ENCODE results near the gene SEMA3D.

Gene SEMA3D

DNA sequence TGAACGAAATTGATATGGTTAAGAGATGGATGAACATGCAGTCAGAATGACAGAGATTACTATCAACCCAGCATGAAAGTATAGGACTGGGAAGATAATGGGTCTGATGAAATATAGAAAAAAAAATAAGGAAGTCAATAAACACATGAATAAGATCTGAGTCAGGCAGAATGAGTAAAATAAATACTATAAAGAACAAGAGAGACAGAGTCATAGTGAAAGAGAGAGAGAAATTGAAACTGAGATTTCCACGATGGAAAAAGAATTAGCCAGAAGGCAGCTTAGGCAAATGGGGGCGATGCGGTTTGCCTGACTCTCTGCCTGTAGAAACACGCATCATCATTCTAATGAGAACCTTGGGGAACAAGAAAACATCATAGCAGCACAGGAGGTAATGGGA, 26.6 kb downstream of the SEMA3D start:
- Histone ChIP-seq H3K36me3 (ENCODE audit: control insufficient read depth, insufficient read depth, low read length) (no peaks in the 10 kb centered on the region), H3K27ac (ENCODE audit: low read depth, low read length) (no peak overlapping the region), H3K9ac (ENCODE audit: low read depth, low read length) (no peak overlapping the region), H3K27me3 (ENCODE audit: control insufficient read depth, insufficient read depth, low read length) (no peaks in the 10 kb centered on the region), H3K4me1 (ENCODE audit: control insufficient read depth, insufficient read depth, low read length) (peaks cover 8% of the 10 kb centered on the region), H3K9me3 (ENCODE audit: control insufficient read depth, insufficient read depth, low read length) (no peaks in the 10 kb centered on the region), H3K4me3 (ENCODE audit: low read depth, low read length) (no peak overlapping the region)

DNA sequence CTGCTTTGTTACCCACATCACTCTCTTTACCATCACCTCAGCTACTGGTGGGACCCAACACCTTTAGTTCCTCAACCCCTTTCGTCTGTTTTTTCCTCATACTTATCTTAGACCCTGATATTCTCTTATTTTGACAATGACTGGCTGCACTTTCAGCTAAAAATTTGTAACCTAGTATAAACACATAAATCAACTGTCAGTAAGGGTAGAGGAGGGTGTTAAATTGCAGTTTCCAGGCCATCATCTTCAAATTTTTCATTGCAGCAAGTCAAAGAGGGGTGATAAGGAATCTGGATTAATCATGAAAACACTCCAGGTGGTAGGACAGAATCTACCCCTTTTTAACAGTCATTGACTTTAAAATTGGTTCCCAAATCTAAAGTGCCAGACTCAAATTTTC, 27.9 kb downstream of the SEMA3D start:
- Histone ChIP-seq H3K36me3 (ENCODE audit: control insufficient read depth, insufficient read depth, low read length) (no peaks in the 10 kb centered on the region), H3K27me3 (ENCODE audit: control insufficient read depth, insufficient read depth, low read length) (no peaks in the 10 kb centered on the region), H3K27ac (ENCODE audit: low read depth, low read length) (no peak overlapping the region), H3K4me1 (ENCODE audit: control insufficient read depth, insufficient read depth, low read length) (peaks cover 8% of the 10 kb centered on the region), H3K4me3 (ENCODE audit: low read depth, low read length) (no peak overlapping the region), H3K9ac (ENCODE audit: low read depth, low read length) (no peak overlapping the region), H3K9me3 (ENCODE audit: control insufficient read depth, insufficient read depth, low read length) (no peaks in the 10 kb centered on the region)

GRCh38 chr7:85156661-85157208, 30.1 kb downstream of the SEMA3D start:
- Histone ChIP-seq H3K27ac (ENCODE audit: low read depth, low read length) (no peak overlapping the region), H3K9me3 (ENCODE audit: control insufficient read depth, insufficient read depth, low read length) (no peaks in the 10 kb centered on the region), H3K27me3 (ENCODE audit: control insufficient read depth, insufficient read depth, low read length) (no peaks in the 10 kb centered on the region), H3K4me1 (ENCODE audit: control insufficient read depth, insufficient read depth, low read length) (peaks cover 8% of the 10 kb centered on the region), H3K4me3 (ENCODE audit: low read depth, low read length) (no peak overlapping the region), H3K9ac (ENCODE audit: low read depth, low read length) (no peak overlapping the region), H3K36me3 (ENCODE audit: control insufficient read depth, insufficient read depth, low read length) (no peaks in the 10 kb centered on the region)

GRCh38 chr7:85154282-85154937, 32.4 kb downstream of the SEMA3D start:
- H3K27me3 ChIP-seq (ENCODE audit: control insufficient read depth, insufficient read depth, low read length), result no peaks in the 10 kb centered on the region
- H3K27ac ChIP-seq (ENCODE audit: low read depth, low read length), result no peak overlapping the region
- H3K9ac ChIP-seq (ENCODE audit: low read depth, low read length), result no peak overlapping the region
- no peak overlapping the region for H3K4me3 ChIP-seq (ENCODE audit: low read depth, low read length)
- H3K4me1 ChIP-seq (ENCODE audit: control insufficient read depth, insufficient read depth, low read length), result peaks cover 8% of the 10 kb centered on the region
- H3K36me3 ChIP-seq (ENCODE audit: control insufficient read depth, insufficient read depth, low read length), result no peaks in the 10 kb centered on the region
- no peaks in the 10 kb centered on the region for H3K9me3 ChIP-seq (ENCODE audit: control insufficient read depth, insufficient read depth, low read length)

- Histone ChIP-seq H3K9ac (ENCODE audit: low read depth, low read length) (no peak overlapping the region), H3K36me3 (ENCODE audit: control insufficient read depth, insufficient read depth, low read length) (no peaks in the 10 kb centered on the region), H3K27me3 (ENCODE audit: control insufficient read depth, insufficient read depth, low read length) (no peaks in the 10 kb centered on the region), H3K4me3 (ENCODE audit: low read depth, low read length) (no peak overlapping the region), H3K4me1 (ENCODE audit: control insufficient read depth, insufficient read depth, low read length) (peaks cover 8% of the 10 kb centered on the region), H3K27ac (ENCODE audit: low read depth, low read length) (no peak overlapping the region), H3K9me3 (ENCODE audit: control insufficient read depth, insufficient read depth, low read length) (no peaks in the 10 kb centered on the region)
Measured at GRCh38 chr7:85153715-85154114, 33.1 kb downstream of the SEMA3D start.

GRCh38 chr7:85150624-85151023, 36.2 kb downstream of the SEMA3D start:
- H3K36me3 ChIP-seq (ENCODE audit: control insufficient read depth, insufficient read depth, low read length), result no peaks in the 10 kb centered on the region
- no peak overlapping the region for H3K4me3 ChIP-seq (ENCODE audit: low read depth, low read length)
- H3K4me1 ChIP-seq (ENCODE audit: control insufficient read depth, insufficient read depth, low read length), result no peaks in the 10 kb centered on the region
- H3K27me3 ChIP-seq (ENCODE audit: control insufficient read depth, insufficient read depth, low read length), result no peaks in the 10 kb centered on the region
- H3K27ac ChIP-seq (ENCODE audit: low read depth, low read length), result no peak overlapping the region
- no peaks in the 10 kb centered on the region for H3K9me3 ChIP-seq (ENCODE audit: control insufficient read depth, insufficient read depth, low read length)
- H3K9ac ChIP-seq (ENCODE audit: low read depth, low read length), result no peak overlapping the region

GRCh38 chr7:85144771-85145170, 42.1 kb downstream of the SEMA3D start:
- H3K27me3 ChIP-seq (ENCODE audit: control insufficient read depth, insufficient read depth, low read length), result no peaks in the 10 kb centered on the region
- H3K9ac ChIP-seq (ENCODE audit: low read depth, low read length), result no peak overlapping the region
- H3K36me3 ChIP-seq (ENCODE audit: control insufficient read depth, insufficient read depth, low read length), result no peaks in the 10 kb centered on the region
- no peak overlapping the region for H3K4me3 ChIP-seq (ENCODE audit: low read depth, low read length)
- no peaks in the 10 kb centered on the region for H3K4me1 ChIP-seq (ENCODE audit: control insufficient read depth, insufficient read depth, low read length)
- no peaks in the 10 kb centered on the region for H3K9me3 ChIP-seq (ENCODE audit: control insufficient read depth, insufficient read depth, low read length)
- no peak overlapping the region for H3K27ac ChIP-seq (ENCODE audit: low read depth, low read length)

DNA sequence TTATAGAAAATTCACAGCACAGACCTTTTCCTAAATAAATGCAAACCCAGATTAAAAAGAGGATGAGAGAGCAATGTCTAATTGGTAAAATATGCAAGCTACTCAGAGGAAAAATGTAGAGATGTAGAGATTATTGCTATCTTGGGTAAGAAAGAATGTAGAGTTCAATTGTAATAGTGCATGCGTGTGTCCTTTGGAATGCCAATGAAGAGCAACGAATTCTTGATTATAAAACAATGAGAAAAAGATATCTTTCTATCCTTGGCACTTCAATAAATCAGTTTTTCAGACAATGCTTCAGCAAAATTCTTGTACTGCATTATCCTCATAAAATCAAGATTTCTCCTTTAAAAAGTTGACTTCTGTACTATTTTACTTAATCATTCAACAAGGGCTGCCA, 50.9 kb downstream of the SEMA3D start:
- H3K9me3 ChIP-seq (ENCODE audit: control insufficient read depth, insufficient read depth, low read length), result no peaks in the 10 kb centered on the region
- no peak overlapping the region for H3K27ac ChIP-seq (ENCODE audit: low read depth, low read length)
- no peaks in the 10 kb centered on the region for H3K27me3 ChIP-seq (ENCODE audit: control insufficient read depth, insufficient read depth, low read length)
- no peak overlapping the region for H3K4me3 ChIP-seq (ENCODE audit: low read depth, low read length)
- no peak overlapping the region for H3K9ac ChIP-seq (ENCODE audit: low read depth, low read length)
- no peaks in the 10 kb centered on the region; the same call in 1 of the 2 replicates for H3K4me1 ChIP-seq (ENCODE audit: control insufficient read depth, insufficient read depth, low read length)
- no peaks in the 10 kb centered on the region for H3K36me3 ChIP-seq (ENCODE audit: control insufficient read depth, insufficient read depth, low read length)

DNA sequence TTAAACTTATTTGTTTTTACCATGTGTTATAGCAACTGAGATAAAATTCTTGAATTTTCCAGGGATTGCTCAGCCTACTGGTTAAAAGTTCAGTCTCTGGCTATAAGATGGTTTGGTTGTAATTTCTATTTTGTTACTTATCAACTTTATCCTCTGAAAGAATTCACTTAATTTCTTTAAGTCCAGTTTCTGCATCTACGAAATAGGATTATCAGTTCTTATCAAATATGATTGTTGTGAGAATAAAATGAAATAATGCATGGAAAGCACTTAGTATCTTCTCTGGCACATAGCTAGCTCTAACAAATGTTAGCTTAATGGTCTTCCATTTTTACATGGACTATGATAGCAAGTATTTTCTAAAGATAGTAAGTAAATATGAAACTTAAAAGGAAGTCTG, 53.3 kb downstream of the SEMA3D start:
- Histone ChIP-seq H3K27me3 (ENCODE audit: control insufficient read depth, insufficient read depth, low read length) (no peaks in the 10 kb centered on the region), H3K4me1 (ENCODE audit: control insufficient read depth, insufficient read depth, low read length) (no peaks in the 10 kb centered on the region; the same call in 1 of the 2 replicates), H3K27ac (ENCODE audit: low read depth, low read length) (no peak overlapping the region), H3K9ac (ENCODE audit: low read depth, low read length) (no peak overlapping the region), H3K4me3 (ENCODE audit: low read depth, low read length) (no peak overlapping the region), H3K9me3 (ENCODE audit: control insufficient read depth, insufficient read depth, low read length) (no peaks in the 10 kb centered on the region), H3K36me3 (ENCODE audit: control insufficient read depth, insufficient read depth, low read length) (no peaks in the 10 kb centered on the region)

- no peaks in the 10 kb centered on the region; the same call in 1 of the 2 replicates for H3K4me1 ChIP-seq (ENCODE audit: control insufficient read depth, insufficient read depth, low read length)
- H3K36me3 ChIP-seq (ENCODE audit: control insufficient read depth, insufficient read depth, low read length), result no peaks in the 10 kb centered on the region
- H3K27me3 ChIP-seq (ENCODE audit: control insufficient read depth, insufficient read depth, low read length), result no peaks in the 10 kb centered on the region
- H3K27ac ChIP-seq (ENCODE audit: low read depth, low read length), result no peak overlapping the region
- H3K4me3 ChIP-seq (ENCODE audit: low read depth, low read length), result no peak overlapping the region
- no peaks in the 10 kb centered on the region for H3K9me3 ChIP-seq (ENCODE audit: control insufficient read depth, insufficient read depth, low read length)
- no peak overlapping the region for H3K9ac ChIP-seq (ENCODE audit: low read depth, low read length)
Measured at GRCh38 chr7:85133006-85133405, 53.9 kb downstream of the SEMA3D start.

DNA sequence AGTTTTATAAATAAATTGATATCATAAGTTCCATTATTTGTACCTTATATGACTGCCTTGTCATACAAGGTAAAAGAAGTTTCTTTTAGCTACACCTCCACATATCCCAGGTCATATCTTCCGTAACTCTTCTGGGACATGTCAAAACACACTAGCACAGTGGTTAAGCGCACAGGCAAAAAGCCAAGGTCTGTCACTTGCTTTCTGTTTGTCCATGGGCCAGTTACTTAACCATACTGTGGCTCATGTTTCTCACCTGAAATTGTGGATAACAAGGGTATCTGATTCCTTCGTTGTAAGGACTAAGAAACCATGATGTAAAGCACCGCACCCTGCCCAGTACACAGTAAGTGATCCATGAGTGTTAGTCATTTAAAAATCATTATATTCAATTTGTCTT, 56.2 kb downstream of the SEMA3D start:
- no peak overlapping the region for H3K27ac ChIP-seq (ENCODE audit: low read depth, low read length)
- no peaks in the 10 kb centered on the region for H3K27me3 ChIP-seq (ENCODE audit: control insufficient read depth, insufficient read depth, low read length)
- no peaks in the 10 kb centered on the region for H3K9me3 ChIP-seq (ENCODE audit: control insufficient read depth, insufficient read depth, low read length)
- H3K4me3 ChIP-seq (ENCODE audit: low read depth, low read length), result no peak overlapping the region
- no peak overlapping the region for H3K9ac ChIP-seq (ENCODE audit: low read depth, low read length)
- H3K36me3 ChIP-seq (ENCODE audit: control insufficient read depth, insufficient read depth, low read length), result no peaks in the 10 kb centered on the region
- H3K4me1 ChIP-seq (ENCODE audit: control insufficient read depth, insufficient read depth, low read length), result no peaks in the 10 kb centered on the region; the same call in 1 of the 2 replicates
